Panc1 (cell line): ENCODE measurements around the gene ATP9A. TPM values are rescaled to one million over a fixed set of nuclear protein-coding genes. Genes with fewer than 3 reads are reported as not detected.
A peak's percentile ranks its signal among the peaks of the same experiment; 100 is the strongest.

Experiments
- ATAC-seq: fragments of 200-7000 bp; cut with Tn5 transposase; 2 replicates; pipeline ENCODE4 v1.9.1; 2020; ENCODE audit warnings: mild to moderate bottlenecking, moderate library complexity
- BruUV-seq: library from RNA; stranded (reverse); fragments of 400-500 nt; replicated peaks from 2 replicates; lab custom pipeline; 2021; lab: Mats Ljungman, UMichigan
- CTCF ChIA-PET: fragments of 300-600 bp; sonication (Branson Sonifier 250); formaldehyde crosslinking; loops from one replicate; lab custom pipeline; 2022; ENCODE audit warnings: antibody characterized with exemption; lab: Charles Lee
- POLR2A ChIA-PET: fragments of 300-600 bp; sonication (Branson Sonifier 250); formaldehyde crosslinking; loops from one replicate; lab custom pipeline; 2022; ENCODE audit warnings: antibody characterized with exemption; lab: Charles Lee
- DNase-seq: peaks from one replicate; pipeline ENCODE4 v3.0.0-alpha.2; 2010; ENCODE audit warnings: low read depth, low spot score
- H3K27ac ChIP-seq: 2 replicates; pipeline ENCODE4 v1.5.1; 2011; ENCODE audit warnings: mild to moderate bottlenecking, low read length, inconsistent platforms
- H3K27me3 ChIP-seq: fragments of 200-500 bp; sonication (Bioruptor generic); 2 replicates; pipeline ENCODE4 v1.6.0; 2014; ENCODE audit warnings: low read length, inconsistent platforms; ENCODE audit not compliant: control insufficient read depth, insufficient read depth
- H3K36me3 ChIP-seq: fragments of 200-500 bp; sonication (Bioruptor generic); 2 replicates; pipeline ENCODE4 v1.5.1; 2014; ENCODE audit warnings: inconsistent platforms, mild to moderate bottlenecking, low read length, moderate library complexity; ENCODE audit not compliant: control insufficient read depth, insufficient read depth
- H3K4me1 ChIP-seq: 2 replicates; pipeline ENCODE4 v1.5.1; 2011; ENCODE audit warnings: inconsistent platforms, mild to moderate bottlenecking, low read length, moderate library complexity; ENCODE audit not compliant: control insufficient read depth, insufficient read depth
- H3K4me3 ChIP-seq, 2 experiments: 2 replicates each; pipeline ENCODE4 v1.5.1; 2011 to 2012; ENCODE audit warnings: low read depth in 2 of 2, low read length in 2 of 2, mild to moderate bottlenecking in 2 of 2, inconsistent platforms in 1 of 2, moderate library complexity in 1 of 2
- H3K9me3 ChIP-seq: fragments of 200-500 bp; sonication (Bioruptor generic); 2 replicates; pipeline ENCODE4 v1.5.1; 2014; ENCODE audit warnings: low read depth, mild to moderate bottlenecking, inconsistent platforms, low read length, moderate library complexity; ENCODE audit not compliant: control insufficient read depth, insufficient read depth
- POLR2AphosphoS5 ChIP-seq: IDR thresholded peaks from 2 replicates; pipeline ENCODE4 v1.6.1; 2012; ENCODE audit warnings: mild to moderate bottlenecking, low read depth, low read length, moderate library complexity
- SIN3A ChIP-seq: IDR thresholded peaks from 2 replicates; pipeline ENCODE4 v1.6.1; 2012; ENCODE audit warnings: low read depth, mild to moderate bottlenecking, low read length, moderate library complexity, borderline replicate concordance; ENCODE audit not compliant: insufficient read depth
- TCF7L2 ChIP-seq: IDR thresholded peaks from 2 replicates; pipeline ENCODE4 v1.6.1; 2011; ENCODE audit warnings: mild to moderate bottlenecking, low read depth, low read length, inconsistent platforms
- in situ Hi-C: cut with HindIII; loops from 2 replicates; pipeline ENCODE4 v1.10.0; 2016; ENCODE audit warnings: low sequenced_read_pairs, low pct_unique_long_range_greater_than_20kb
- intact Hi-C: fragments of 100-400 bp; cut with micrococcal nuclease; formaldehyde crosslinking; loops from one replicate; pipeline ENCODE4 v1.10.0; 2022; ENCODE audit not compliant: unreplicated experiment
- total RNA-seq: library from RNA; stranded (reverse); gene quantifications from one replicate; pipeline ENCODE4 v1.2.1, GENCODE V29; 2021; ENCODE audit not compliant: unreplicated experiment
- TF ChIP-seq, protein P1 (sequence below), 2 experiments: IDR thresholded peaks; 2 replicates each; pipeline ENCODE4 v1.6.1; 2011 to 2012; ENCODE audit warnings: low read depth in 2 of 2, control low read depth in 1 of 2, low read length in 1 of 2, mild to moderate bottlenecking in 1 of 2, moderate library complexity in 1 of 2; ENCODE audit not compliant: insufficient read depth in 1 of 2
- TF ChIP-seq, protein P2 (sequence below): fragments of 450-650 bp; IDR thresholded peaks from 2 replicates; pipeline ENCODE4 v1.5.1; 2017; ENCODE audit warnings: mild to moderate bottlenecking

The ATP9A gene
- total RNA-seq, 1 experiment from 2014 or later: 8.7 TPM

- Histone ChIP-seq H3K4me1 (peaks cover 19% of the 10 kb centered on the region), H3K9me3 (no peaks in the 10 kb centered on the region), H3K27me3 (no peaks in the 10 kb centered on the region), H3K27ac (no peak overlapping the region), H3K36me3 (no peaks in the 10 kb centered on the region), H3K4me3 (no peak overlapping the region)
- ATAC-seq: no peak
- no peak for DNase-seq
- in situ Hi-C loops: no loop called here
- POLR2A ChIA-PET: no interaction called here
- TF ChIP-seq, protein P1, sequence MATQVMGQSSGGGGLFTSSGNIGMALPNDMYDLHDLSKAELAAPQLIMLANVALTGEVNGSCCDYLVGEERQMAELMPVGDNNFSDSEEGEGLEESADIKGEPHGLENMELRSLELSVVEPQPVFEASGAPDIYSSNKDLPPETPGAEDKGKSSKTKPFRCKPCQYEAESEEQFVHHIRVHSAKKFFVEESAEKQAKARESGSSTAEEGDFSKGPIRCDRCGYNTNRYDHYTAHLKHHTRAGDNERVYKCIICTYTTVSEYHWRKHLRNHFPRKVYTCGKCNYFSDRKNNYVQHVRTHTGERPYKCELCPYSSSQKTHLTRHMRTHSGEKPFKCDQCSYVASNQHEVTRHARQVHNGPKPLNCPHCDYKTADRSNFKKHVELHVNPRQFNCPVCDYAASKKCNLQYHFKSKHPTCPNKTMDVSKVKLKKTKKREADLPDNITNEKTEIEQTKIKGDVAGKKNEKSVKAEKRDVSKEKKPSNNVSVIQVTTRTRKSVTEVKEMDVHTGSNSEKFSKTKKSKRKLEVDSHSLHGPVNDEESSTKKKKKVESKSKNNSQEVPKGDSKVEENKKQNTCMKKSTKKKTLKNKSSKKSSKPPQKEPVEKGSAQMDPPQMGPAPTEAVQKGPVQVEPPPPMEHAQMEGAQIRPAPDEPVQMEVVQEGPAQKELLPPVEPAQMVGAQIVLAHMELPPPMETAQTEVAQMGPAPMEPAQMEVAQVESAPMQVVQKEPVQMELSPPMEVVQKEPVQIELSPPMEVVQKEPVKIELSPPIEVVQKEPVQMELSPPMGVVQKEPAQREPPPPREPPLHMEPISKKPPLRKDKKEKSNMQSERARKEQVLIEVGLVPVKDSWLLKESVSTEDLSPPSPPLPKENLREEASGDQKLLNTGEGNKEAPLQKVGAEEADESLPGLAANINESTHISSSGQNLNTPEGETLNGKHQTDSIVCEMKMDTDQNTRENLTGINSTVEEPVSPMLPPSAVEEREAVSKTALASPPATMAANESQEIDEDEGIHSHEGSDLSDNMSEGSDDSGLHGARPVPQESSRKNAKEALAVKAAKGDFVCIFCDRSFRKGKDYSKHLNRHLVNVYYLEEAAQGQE (IDR thresholded peaks at IDR 0.05; ENCODE audit: insufficient read depth in 1 of 2, low read depth in 2 of 2, low read length in 1 of 2): no peak
- TF ChIP-seq SIN3A (no peak), TCF7L2 (no peak), POLR2AphosphoS5 (no peak)
- TF ChIP-seq, protein P2, sequence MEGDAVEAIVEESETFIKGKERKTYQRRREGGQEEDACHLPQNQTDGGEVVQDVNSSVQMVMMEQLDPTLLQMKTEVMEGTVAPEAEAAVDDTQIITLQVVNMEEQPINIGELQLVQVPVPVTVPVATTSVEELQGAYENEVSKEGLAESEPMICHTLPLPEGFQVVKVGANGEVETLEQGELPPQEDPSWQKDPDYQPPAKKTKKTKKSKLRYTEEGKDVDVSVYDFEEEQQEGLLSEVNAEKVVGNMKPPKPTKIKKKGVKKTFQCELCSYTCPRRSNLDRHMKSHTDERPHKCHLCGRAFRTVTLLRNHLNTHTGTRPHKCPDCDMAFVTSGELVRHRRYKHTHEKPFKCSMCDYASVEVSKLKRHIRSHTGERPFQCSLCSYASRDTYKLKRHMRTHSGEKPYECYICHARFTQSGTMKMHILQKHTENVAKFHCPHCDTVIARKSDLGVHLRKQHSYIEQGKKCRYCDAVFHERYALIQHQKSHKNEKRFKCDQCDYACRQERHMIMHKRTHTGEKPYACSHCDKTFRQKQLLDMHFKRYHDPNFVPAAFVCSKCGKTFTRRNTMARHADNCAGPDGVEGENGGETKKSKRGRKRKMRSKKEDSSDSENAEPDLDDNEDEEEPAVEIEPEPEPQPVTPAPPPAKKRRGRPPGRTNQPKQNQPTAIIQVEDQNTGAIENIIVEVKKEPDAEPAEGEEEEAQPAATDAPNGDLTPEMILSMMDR: no peak
- intact Hi-C loops: no loop called here
- CTCF ChIA-PET: no interaction called here
- BruUV-seq: no TSS peak
Observed at GRCh38 chr20:51698252-51698651, 69.9 kb downstream of the ATP9A start.

GRCh38 chr20:51697096-51697826, 70.9 kb downstream of the ATP9A start:
- ChIA-PET POLR2A (no interaction called here), CTCF (no interaction called here)
- Histone ChIP-seq H3K4me1 (peaks cover 19% of the 10 kb centered on the region), H3K27ac (peak overlapping the region; percentile 30; the same call in 1 of the 2 replicates), H3K36me3 (no peaks in the 10 kb centered on the region), H3K9me3 (no peaks in the 10 kb centered on the region), H3K4me3 (no peak overlapping the region), H3K27me3 (no peaks in the 10 kb centered on the region)
- intact Hi-C loops: no loop called here
- TF ChIP-seq, protein P2: no peak
- TF ChIP-seq TCF7L2: no peak
- DNase-seq (no peak), ATAC-seq (no peak)
- BruUV-seq: no TSS peak
- in situ Hi-C loops: no loop called here
